Measurements from ENCODE around the gene PRPF31. TPM values are rescaled to one million over a fixed set of nuclear protein-coding genes. Genes with fewer than 3 reads are reported as not detected.

PRPF31 gene
- total RNA-seq, 2 donors from 2014 or later, result 26.1 to 46.2 TPM

DNA sequence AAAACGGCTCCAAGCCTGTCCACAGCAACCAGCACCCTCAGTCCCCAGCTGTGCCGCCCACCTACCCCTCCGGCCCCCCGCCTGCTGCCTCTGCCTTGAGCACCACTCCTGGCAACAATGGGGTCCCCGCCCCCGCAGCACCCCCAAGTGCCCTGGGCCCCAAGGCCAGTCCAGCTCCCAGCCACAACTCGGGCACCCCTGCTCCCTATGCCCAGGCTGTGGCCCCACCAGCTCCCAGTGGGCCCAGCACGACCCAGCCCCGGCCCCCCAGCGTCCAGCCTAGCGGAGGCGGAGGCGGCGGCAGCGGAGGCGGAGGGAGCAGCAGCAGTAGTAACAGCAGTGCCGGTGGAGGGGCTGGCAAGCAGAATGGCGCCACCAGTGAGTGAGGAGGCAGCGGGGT is 32.6 kb downstream of the PRPF31 start:
- Histone ChIP-seq H3K27ac (no peak overlapping the region), H3K36me3 (peaks cover 99% of the 10 kb centered on the region), H3K4me1 (peaks cover 0 to 22% of the 10 kb centered on the region in 2 donors), H3K4me3 (no peak overlapping the region), H3K27me3 (no peaks in the 10 kb centered on the region), H3K9me3 (no peaks in the 10 kb centered on the region)
- DNase-seq (ENCODE audit: low spot score), result no peak
- TF ChIP-seq, protein P1, sequence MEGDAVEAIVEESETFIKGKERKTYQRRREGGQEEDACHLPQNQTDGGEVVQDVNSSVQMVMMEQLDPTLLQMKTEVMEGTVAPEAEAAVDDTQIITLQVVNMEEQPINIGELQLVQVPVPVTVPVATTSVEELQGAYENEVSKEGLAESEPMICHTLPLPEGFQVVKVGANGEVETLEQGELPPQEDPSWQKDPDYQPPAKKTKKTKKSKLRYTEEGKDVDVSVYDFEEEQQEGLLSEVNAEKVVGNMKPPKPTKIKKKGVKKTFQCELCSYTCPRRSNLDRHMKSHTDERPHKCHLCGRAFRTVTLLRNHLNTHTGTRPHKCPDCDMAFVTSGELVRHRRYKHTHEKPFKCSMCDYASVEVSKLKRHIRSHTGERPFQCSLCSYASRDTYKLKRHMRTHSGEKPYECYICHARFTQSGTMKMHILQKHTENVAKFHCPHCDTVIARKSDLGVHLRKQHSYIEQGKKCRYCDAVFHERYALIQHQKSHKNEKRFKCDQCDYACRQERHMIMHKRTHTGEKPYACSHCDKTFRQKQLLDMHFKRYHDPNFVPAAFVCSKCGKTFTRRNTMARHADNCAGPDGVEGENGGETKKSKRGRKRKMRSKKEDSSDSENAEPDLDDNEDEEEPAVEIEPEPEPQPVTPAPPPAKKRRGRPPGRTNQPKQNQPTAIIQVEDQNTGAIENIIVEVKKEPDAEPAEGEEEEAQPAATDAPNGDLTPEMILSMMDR (IDR thresholded peaks at IDR 0.05), result no peak

DNA sequence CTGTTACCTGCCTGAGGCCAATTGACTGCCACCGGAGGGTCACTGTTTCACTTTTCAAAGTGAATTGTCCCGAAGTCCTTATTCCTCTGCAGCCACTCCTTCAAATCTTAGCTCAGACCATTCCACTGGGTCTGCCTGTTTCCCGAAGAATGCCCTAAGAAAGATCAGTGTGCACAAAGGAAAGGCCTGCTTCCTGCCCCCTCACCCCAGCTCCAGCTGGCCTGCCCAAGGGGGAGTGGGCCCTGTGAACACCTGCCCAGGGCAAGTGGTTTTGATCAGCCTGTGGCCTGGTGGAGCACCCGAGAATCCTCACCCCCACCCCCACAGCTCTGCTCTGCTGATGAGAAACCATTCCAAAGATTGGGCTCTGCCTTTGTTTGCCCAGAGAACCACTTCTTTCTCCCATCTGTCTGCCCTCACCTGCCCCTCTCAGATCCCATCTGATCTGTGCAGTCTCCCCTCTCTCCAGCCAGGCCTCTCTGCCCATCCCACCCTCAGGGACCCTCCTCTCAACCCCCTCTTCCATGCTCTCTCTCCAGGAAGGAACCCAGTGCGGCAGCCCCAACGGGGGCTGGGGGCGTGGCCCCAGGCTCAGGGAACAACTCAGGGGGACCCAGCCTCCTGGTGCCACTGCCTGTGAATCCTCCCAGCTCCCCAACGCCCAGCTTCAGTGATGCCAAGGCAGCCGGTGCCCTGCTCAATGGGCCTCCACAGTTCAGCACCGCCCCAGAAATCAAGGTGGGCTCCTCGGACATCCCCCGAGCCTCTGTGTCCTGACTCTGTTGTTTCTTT is 33.7 kb downstream of the PRPF31 start:
- TF ChIP-seq, protein P1 (IDR thresholded peaks at IDR 0.05), result no peak
- Histone ChIP-seq H3K36me3 (peaks cover 99% of the 10 kb centered on the region), H3K4me3 (no peak overlapping the region), H3K27me3 (no peaks in the 10 kb centered on the region), H3K4me1 (peaks cover 0 to 30% of the 10 kb centered on the region in 2 donors), H3K9me3 (no peaks in the 10 kb centered on the region), H3K27ac (no peak overlapping the region)
- no peak for DNase-seq (ENCODE audit: low spot score)

DNA sequence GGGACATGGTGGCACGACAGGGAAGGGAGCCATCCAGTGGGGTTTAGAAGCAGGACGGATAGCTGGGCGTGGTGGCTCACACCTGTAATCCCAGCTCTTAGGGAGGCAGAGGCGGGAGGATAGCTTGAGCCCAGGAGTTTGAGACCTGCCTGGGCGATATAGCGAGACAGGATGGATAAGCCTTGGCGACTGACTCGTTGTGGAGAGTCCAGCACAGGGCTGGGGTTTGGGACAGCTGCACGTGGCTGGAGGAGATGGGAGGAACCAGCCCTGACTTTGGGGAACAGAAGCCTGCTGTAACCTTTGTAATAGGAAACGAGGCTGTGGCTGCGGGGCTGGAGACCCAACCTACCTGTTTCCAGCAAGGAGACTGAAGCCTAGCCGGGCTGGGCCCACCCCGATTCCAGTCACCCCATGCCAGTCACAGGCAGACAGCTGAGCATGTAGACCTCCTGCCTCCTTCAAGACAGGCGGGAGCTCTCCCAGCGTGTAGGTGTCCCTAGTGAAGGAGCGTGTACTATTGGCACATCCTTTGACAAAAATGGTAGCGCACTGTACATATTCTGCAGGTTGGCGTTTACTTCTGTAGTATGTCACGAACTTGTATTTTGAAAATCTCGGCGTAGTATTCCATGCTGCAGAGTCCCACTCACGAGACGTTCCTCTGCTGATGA is 35.9 kb downstream of the PRPF31 start:
- H3K27me3 ChIP-seq, result no peaks in the 10 kb centered on the region

DNA sequence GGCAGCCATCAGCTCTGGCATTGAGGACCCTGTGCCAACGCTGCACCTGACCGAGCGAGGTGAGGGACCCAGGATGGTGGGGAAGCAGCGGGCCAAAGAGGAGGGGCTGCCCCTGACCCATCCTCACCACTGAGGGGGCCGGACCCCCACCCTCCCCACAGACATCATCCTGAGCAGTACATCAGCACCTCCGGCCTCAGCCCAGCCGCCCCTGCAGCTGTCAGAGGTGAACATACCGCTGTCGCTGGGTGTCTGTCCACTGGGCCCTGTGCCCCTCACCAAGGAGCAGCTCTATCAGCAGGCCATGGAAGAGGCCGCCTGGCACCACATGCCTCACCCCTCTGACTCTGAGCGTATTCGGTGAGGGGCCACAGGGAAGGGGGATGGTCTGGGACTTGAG is 36.7 kb downstream of the PRPF31 start:
- no peak overlapping the region for H3K4me3 ChIP-seq
- H3K4me1 ChIP-seq, result peaks cover 0 to 22% of the 10 kb centered on the region in 2 donors
- DNase-seq (ENCODE audit: low spot score), result no peak
- H3K27ac ChIP-seq, result no peak overlapping the region
- H3K27me3 ChIP-seq, result no peaks in the 10 kb centered on the region
- no peaks in the 10 kb centered on the region for H3K9me3 ChIP-seq
- TF ChIP-seq, protein P1 (IDR thresholded peaks at IDR 0.05), result no peak
- peaks cover 99% of the 10 kb centered on the region for H3K36me3 ChIP-seq

More for the DNA sequence above, 35.9 kb downstream of the PRPF31 start:
- DNase-seq (ENCODE audit: low spot score), result no peak
- no peaks in the 10 kb centered on the region for H3K9me3 ChIP-seq
- peaks cover 0 to 30% of the 10 kb centered on the region in 2 donors for H3K4me1 ChIP-seq
- H3K36me3 ChIP-seq, result peaks cover 99% of the 10 kb centered on the region
- H3K4me3 ChIP-seq, result no peak overlapping the region
- TF ChIP-seq, protein P1 (IDR thresholded peaks at IDR 0.05), result no peak
- no peak overlapping the region for H3K27ac ChIP-seq

DNA sequence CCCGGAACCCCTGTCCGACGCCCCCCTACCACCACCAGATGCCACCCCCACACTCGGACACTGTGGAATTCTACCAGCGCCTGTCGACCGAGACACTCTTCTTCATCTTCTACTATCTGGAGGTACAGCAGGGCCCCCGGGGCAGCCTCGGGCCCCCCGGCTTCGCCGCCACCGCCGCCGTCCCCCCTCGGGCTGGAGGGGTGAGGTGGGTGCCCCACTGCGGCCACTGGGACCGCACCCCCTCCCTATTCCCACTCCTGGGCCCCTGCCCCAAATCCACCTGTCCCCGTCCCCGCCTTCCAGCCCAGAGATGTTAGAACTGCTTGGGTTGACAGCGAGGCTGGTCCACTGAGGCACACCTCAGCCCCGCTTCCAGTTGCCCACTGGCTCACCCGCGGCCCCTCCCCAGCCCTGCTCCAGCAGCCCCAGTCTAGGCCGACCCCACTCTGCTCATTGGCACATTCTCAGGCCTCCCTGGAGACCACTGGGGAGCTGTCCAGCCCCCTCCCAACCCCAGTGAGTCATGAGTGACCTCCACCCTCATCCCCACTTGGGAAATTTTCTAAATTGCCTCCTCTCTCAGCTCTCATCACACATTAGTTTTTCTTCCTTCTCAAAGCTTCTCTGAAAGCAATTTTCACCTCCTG is 37.4 kb downstream of the PRPF31 start:
- Histone ChIP-seq H3K27me3 (no peaks in the 10 kb centered on the region), H3K36me3 (peaks cover 99% of the 10 kb centered on the region), H3K4me1 (peaks cover 0 to 15% of the 10 kb centered on the region in 2 donors), H3K27ac (peak overlapping the region in 1 of 2 donors; percentile 29), H3K9me3 (no peaks in the 10 kb centered on the region), H3K4me3 (no peak overlapping the region)
- DNase-seq (ENCODE audit: low spot score), result no peak
- TF ChIP-seq, protein P1 (IDR thresholded peaks at IDR 0.05), result no peak
